Measurements from ENCODE around the gene IWS1. TPM values are rescaled to one million over a fixed set of nuclear protein-coding genes. Genes with fewer than 3 reads are reported as not detected.
"Not testable (repeated sequence)": the region's sequence is repeated elsewhere in the genome, so short reads cannot be mapped to it uniquely, and the experiment has no call there.

Gene IWS1
- total RNA-seq, 4 donors from 2014 or later, result 29.0 to 46.7 (median 31.0) TPM

GRCh38 chr2:127536707-127537541 lies 10.6 kb upstream of the IWS1 start:
- DNase-seq (ENCODE audit: low spot score) (no peak), ATAC-seq (ENCODE audit: low FRiP score) (no peak)
- no peak for TF ChIP-seq CTCF (IDR thresholded peaks at IDR 0.05)

- no peak for TF ChIP-seq CTCF (IDR thresholded peaks at IDR 0.05)
- no peak for ATAC-seq (ENCODE audit: low FRiP score)
- DNase-seq (ENCODE audit: low spot score), result no peak
Measured at GRCh38 chr2:127535918-127536317, 9.6 kb upstream of the IWS1 start.

DNA sequence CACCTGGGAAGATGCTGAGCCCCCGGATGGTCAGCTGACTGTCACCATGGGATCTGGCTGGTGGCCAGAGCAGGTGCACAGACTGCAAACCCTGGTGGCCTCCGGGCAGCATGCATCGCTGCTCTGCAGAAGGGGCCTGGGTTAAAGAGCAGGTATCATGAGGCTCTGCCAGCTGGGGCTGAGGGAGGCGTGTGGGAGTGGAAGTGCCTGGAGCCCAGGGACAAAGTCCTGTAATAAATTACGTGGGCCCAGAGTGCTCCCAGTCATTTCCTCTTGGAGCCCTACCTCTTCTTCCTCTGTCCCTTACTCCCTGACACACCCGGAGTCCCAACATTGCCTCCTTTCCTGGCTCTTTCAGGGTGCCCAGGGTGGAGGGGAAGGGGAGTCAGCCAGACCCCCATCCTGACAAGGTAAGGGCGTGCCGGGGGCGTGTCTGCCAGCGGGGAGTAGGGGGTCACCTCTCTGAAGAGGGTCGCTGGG lies 9.2 kb upstream of the IWS1 start, which contains the start of gene MYO7B:
MYO7B (plus strand) TSS at position 262 of the 480 bp plus-strand sequence. CDS start 24,040 bp downstream, outside the sequence.
- no peak for DNase-seq (ENCODE audit: low spot score)
- no peak for TF ChIP-seq CTCF (IDR thresholded peaks at IDR 0.05)
- no peak for ATAC-seq (ENCODE audit: low FRiP score)

GRCh38 chr2:127532296-127532695 lies 6.0 kb upstream of the IWS1 start:
- no peak for TF ChIP-seq CTCF (IDR thresholded peaks at IDR 0.05)
- no peak for ATAC-seq (ENCODE audit: low FRiP score)
- no peak for DNase-seq (ENCODE audit: low spot score)

DNA sequence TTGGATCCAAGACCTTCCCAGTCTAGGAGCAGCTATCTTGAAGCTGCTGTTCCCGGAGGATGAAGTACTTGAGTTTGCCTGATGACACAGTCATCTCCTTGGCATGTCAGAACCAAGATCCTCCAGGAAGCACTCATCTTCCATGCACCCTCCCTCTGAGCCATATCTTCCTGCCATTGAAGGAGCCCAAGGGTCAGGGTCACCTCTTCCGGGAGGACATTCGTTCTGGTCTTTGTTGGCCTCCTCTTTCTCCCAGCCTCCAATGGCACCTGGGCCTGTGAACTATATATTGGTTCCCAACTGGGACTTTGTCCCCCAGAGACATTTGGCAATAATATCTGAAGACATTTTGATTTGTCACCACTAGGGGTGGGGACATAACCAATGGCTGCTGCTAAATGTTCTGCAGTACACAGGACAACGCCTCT lies 4.9 kb upstream of the IWS1 start:
- ATAC-seq (ENCODE audit: low FRiP score) (no peak), DNase-seq (ENCODE audit: low spot score) (no peak)
- no peak for TF ChIP-seq CTCF (IDR thresholded peaks at IDR 0.05)

GRCh38 chr2:127530245-127531140 lies 4.2 kb upstream of the IWS1 start:
- DNase-seq (ENCODE audit: low spot score), result no peak
- no peak for ATAC-seq (ENCODE audit: low FRiP score)
- no peak for TF ChIP-seq CTCF (IDR thresholded peaks at IDR 0.05)

DNA sequence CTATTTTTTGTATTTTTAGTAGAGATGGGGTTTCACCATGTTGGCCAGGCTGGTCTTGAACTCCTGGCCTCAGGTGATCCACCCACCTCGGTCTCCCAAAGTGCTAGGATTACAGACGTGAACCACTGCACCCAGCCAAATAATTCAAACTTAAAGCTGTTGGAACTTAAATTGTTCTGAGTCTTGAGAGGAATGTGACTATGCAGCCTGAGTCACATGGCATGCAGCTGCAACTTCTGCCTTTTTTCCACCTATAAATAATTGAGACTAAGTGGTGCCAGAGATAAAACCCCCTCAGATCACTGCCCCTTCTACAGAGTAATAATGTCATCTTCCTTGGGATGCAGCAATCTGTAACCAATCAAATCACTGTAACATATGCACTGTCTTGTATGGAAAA lies 3.1 kb upstream of the IWS1 start:
- DNase-seq (ENCODE audit: low spot score); ATAC-seq (ENCODE audit: low FRiP score): not testable (repeated sequence)

Data from omental fat pad (tissue), 4 donors.